HEK293T (cell line): ENCODE measurements around the gene EHBP1L1.

ENCODE experiments used
- CTCF ChIA-PET: fragments of 350-600 bp; formaldehyde crosslinking; extraction: SDS; loops from one replicate; lab custom pipeline; 2021; ENCODE audit warnings: antibody characterized with exemption, inconsistent platforms; lab: Yijun Ruan, JAX
- POLR2A ChIA-PET: fragments of 350-600 bp; formaldehyde crosslinking; extraction: SDS; loops from one replicate; lab custom pipeline; 2020; ENCODE audit warnings: antibody characterized with exemption, inconsistent platforms; lab: Yijun Ruan, JAX
- DNase-seq: peaks from one replicate; pipeline ENCODE4 v3.0.0; 2012; ENCODE audit warnings: mixed read lengths; ENCODE audit errors: extremely low spot score
- ARNT ChIP-seq: fragments of 450-650 bp; IDR thresholded peaks from 2 replicates; pipeline ENCODE4 v1.6.1; 2017; ENCODE audit warnings: mild to moderate bottlenecking
- BHLHE40 ChIP-seq: fragments of 450-650 bp; IDR thresholded peaks from 2 replicates; pipeline ENCODE4 v1.6.1; 2016; ENCODE audit warnings: mild to moderate bottlenecking, moderate library complexity, borderline replicate concordance
- CTBP1 ChIP-seq: fragments of 450-650 bp; IDR thresholded peaks from 2 replicates; pipeline ENCODE4 v1.6.1; 2016; ENCODE audit warnings: borderline replicate concordance
- ELF4 ChIP-seq: fragments of 450-650 bp; IDR thresholded peaks from 2 replicates; pipeline ENCODE4 v1.6.1; 2017; ENCODE audit warnings: antibody characterized with exemption
- FOXA1 ChIP-seq: fragments of 450-650 bp; IDR thresholded peaks from 2 replicates; pipeline ENCODE4 v1.6.1; 2016; ENCODE audit warnings: mild to moderate bottlenecking
- FOXK2 ChIP-seq: fragments of 450-650 bp; IDR thresholded peaks from 2 replicates; pipeline ENCODE4 v1.6.1; 2016; ENCODE audit warnings: mild to moderate bottlenecking
- FOXM1 ChIP-seq: fragments of 450-650 bp; IDR thresholded peaks from 2 replicates; pipeline ENCODE4 v1.6.1; 2017; ENCODE audit warnings: mild to moderate bottlenecking, borderline replicate concordance
- HDGF ChIP-seq: fragments of 450-650 bp; IDR thresholded peaks from 2 replicates; pipeline ENCODE4 v1.6.1; 2017; ENCODE audit warnings: antibody characterized with exemption, borderline replicate concordance
- L3MBTL2 ChIP-seq: fragments of 450-650 bp; conservative IDR thresholded peaks from 2 replicates; pipeline ENCODE4 v1.6.1; 2016; ENCODE audit warnings: mild to moderate bottlenecking
- LEF1 ChIP-seq: fragments of 450-650 bp; IDR thresholded peaks from 2 replicates; pipeline ENCODE4 v1.6.1; 2017; ENCODE audit warnings: mild to moderate bottlenecking, borderline replicate concordance
- NFRKB ChIP-seq: fragments of 450-650 bp; IDR thresholded peaks from 2 replicates; pipeline ENCODE4 v1.6.1; 2016; ENCODE audit warnings: mild to moderate bottlenecking, moderate library complexity
- PKNOX1 ChIP-seq: fragments of 450-650 bp; IDR thresholded peaks from 2 replicates; pipeline ENCODE4 v1.6.1; 2016
- SP1 ChIP-seq: fragments of 450-650 bp; IDR thresholded peaks from 2 replicates; pipeline ENCODE4 v1.6.1; 2017
- SUZ12 ChIP-seq: fragments of 450-650 bp; IDR thresholded peaks from 2 replicates; pipeline ENCODE4 v1.6.1; 2016; ENCODE audit warnings: mild to moderate bottlenecking
- TARDBP ChIP-seq: fragments of 450-650 bp; IDR thresholded peaks from 2 replicates; pipeline ENCODE4 v1.6.1; 2016
- ZNF384 ChIP-seq: fragments of 450-650 bp; IDR thresholded peaks from 2 replicates; pipeline ENCODE4 v1.6.1; 2016

The EHBP1L1 gene

DNA sequence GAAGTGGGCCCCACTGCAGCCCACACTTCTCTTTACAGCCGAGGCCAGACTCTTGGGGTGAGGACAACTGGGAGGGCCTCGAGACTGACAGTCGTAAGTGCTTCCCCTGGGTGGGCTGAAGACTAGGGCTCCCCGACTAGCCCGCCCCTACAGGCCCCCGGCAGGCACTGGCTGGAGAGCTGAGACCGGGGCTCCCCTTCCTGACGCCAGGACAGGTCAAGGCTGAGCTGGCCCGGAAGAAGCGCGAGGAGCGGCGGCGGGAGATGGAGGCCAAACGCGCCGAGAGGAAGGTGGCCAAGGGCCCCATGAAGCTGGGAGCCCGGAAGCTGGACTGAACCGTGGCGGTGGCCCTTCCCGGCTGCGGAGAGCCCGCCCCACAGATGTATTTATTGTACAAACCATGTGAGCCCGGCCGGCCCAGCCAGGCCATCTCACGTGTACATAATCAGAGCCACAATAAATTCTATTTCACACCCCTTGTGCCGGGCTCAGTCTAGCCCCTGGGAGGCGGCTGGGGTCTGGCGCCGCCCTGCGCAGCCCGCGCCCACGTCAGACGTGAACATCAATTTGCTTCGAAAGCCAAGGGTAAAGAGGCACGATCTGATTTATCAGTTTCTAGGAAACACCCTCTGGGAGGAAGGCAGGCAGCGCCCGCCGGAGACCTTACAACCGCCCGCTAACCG lies 37.5 kb upstream of the EHBP1L1 start:
- CTCF ChIA-PET = interaction anchor here (1.4 to 5.0 kb wide), 2 partner anchors 13 to 56 kb away, joined by 5 to 40 read pairs; partner anchors contain the start of gene KCNK7

DNA sequence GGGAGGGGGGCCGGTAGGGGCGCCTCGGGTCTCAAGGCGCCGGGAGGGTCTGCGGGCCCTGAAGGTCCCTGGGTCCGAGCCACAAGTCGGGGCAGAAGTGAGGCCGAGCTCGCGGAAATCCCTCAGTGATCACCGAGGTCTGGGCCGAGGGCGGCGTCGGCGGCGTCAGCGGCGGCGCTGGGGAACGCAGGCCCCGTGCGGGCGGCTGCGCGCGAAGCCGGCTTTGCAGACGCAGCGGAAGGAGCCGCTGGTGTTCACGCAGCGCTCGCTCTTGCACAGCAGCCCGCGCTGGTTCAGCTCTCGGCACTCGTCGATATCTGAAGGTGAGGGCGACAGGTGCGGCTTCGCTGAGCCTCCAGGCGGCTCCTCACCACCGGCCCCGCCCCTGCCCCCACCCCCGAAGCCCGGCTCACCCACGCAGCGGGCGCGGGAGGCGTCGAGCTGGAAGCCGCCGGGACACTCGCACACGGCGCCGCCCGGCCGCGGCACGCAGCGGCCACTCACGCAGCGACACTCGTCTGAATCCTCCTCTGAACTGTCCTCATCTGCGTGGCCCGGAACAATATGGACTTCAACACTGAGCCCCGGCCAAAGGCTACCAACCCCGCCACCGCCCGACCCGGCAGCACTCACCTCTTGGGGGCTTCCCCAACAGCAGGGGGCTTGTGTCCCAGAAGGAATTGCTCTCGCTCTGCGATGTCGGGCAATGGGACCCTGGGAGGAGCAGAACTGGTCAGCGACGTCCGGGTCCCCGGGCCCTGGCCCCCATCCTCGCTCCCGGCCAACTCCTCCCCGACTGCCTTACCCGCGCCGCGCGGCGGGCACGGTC lies 36.7 kb upstream of the EHBP1L1 start:
- no peak for DNase-seq
- TF ChIP-seq CTBP1 (no peak), ELF4 (no peak), FOXK2 (no peak), SP1 (no peak), FOXM1 (no peak), TARDBP (no peak), PKNOX1 (no peak), L3MBTL2 (no peak), NFRKB (no peak), HDGF (no peak), ZNF384 (no peak), BHLHE40 (no peak), ARNT (no peak), SUZ12 (no peak), FOXA1 (no peak), LEF1 (no peak)
- POLR2A ChIA-PET = interaction anchor here (1.3 kb wide), 1 partner anchor 14 kb away, joined by 8 read pairs; the partner anchor contains the start of gene SCYL1
- CTCF ChIA-PET = interaction anchor here (2.9 to 5.0 kb wide), 2 partner anchors 33 to 55 kb away, joined by 40 to 50 read pairs; partner anchors contain the start of genes FAM89B, KCNK7 and ZNRD2

More for the DNA sequence above, 37.5 kb upstream of the EHBP1L1 start:
- POLR2A ChIA-PET = no interaction called here
- DNase-seq = no peak
- TF ChIP-seq L3MBTL2 = no peak
- no peak for TF ChIP-seq SP1
- TF ChIP-seq ELF4 = no peak
- TF ChIP-seq HDGF = no peak
- TF ChIP-seq FOXM1 = no peak
- no peak for TF ChIP-seq PKNOX1
- no peak for TF ChIP-seq BHLHE40
- no peak for TF ChIP-seq SUZ12
- no peak for TF ChIP-seq LEF1
- TF ChIP-seq NFRKB = no peak
- TF ChIP-seq CTBP1 = no peak
- no peak for TF ChIP-seq ARNT
- TF ChIP-seq FOXK2 = no peak
- no peak for TF ChIP-seq TARDBP
- no peak for TF ChIP-seq FOXA1
- no peak for TF ChIP-seq ZNF384

DNA sequence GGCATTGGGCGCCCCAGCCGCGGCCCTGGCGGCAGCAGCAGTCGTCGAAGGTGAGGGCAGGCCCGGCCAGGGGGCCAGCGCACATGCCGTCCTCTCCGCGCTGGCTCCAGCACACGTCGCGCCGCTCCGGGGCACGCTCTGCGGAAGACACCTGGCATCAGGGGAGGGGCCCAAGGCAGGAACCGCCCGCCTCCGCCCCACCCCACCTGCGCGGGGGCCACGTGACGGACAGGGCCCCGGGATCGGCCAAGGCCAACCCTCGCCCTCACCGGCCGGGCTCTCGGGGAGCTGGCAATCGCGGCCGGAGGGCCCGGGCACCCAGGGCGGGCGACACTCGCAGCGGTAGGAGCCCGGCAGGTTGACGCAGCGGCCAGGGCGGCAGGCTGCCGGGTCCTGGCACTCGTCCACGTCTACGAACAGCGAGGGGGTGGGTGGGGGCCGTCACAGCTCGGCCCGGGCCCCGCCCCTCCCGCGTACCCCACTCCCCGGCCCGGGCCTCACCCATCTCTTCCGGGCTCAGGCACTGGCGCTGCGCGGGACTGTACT lies 36.0 kb upstream of the EHBP1L1 start:
- DNase-seq = no peak

GRCh38 chr11:65540290-65541092 lies 35.4 kb upstream of the EHBP1L1 start:
- ChIA-PET CTCF (interaction anchor here (0.7 to 5.0 kb wide), 17 partner anchors 10 to 171 kb away, joined by 3 to 50 read pairs (median 5); partner anchors contain the start of genes FAM89B, KCNK7, LTBP3 and ZNRD2), POLR2A (interaction anchor here (1.0 to 2.3 kb wide), 11 partner anchors 16 to 75 kb away, joined by 3 to 16 read pairs (median 4); partner anchors contain the start of genes FAM89B, MALAT1, PCNX3 and SCYL1)
- peak; percentile 98 for DNase-seq
- TF ChIP-seq TARDBP = peak; percentile 70
- TF ChIP-seq ELF4 = no peak
- no peak for TF ChIP-seq FOXK2

More for the DNA sequence above, 36.0 kb upstream of the EHBP1L1 start:
- POLR2A ChIA-PET = interaction anchor here (1.0 to 2.3 kb wide), 7 partner anchors 15 to 48 kb away, joined by 3 to 16 read pairs (median 5); partner anchors contain the start of genes FAM89B, MALAT1, SCYL1 and ZNRD2
- TF ChIP-seq TARDBP = no peak
- TF ChIP-seq NFRKB = no peak
- no peak for TF ChIP-seq CTBP1
- TF ChIP-seq LEF1 = no peak
- TF ChIP-seq ARNT = no peak
- no peak for TF ChIP-seq ZNF384
- CTCF ChIA-PET = interaction anchor here (0.7 to 5.0 kb wide), 8 partner anchors 13 to 55 kb away, joined by 3 to 50 read pairs (median 8); partner anchors contain the start of genes FAM89B, KCNK7, LTBP3 and ZNRD2
